Stimulated activated naive CD8-positive, alpha-beta T cell treated with anti-CD3 and anti-CD28 coated beads, Interleukin-15, Interleukin-2, amounts not matched to agents 100 ng/mL and 50 ng/mL, for 24 hours (primary cell): Measurements from ENCODE around the gene P2RY2.

Experiments used
- H3K27ac Mint-ChIP-seq: one replicate; pipeline ENCODE4 v1.8.0; 2021; ENCODE audit warnings: mild to moderate bottlenecking, mixed read lengths
- H3K27me3 Mint-ChIP-seq: one replicate; pipeline ENCODE4 v1.8.0; 2021; ENCODE audit warnings: mixed read lengths
- H3K36me3 Mint-ChIP-seq: one replicate; pipeline ENCODE4 v1.8.0; 2021; ENCODE audit warnings: low read depth, mixed read lengths
- H3K4me1 Mint-ChIP-seq: one replicate; pipeline ENCODE4 v1.8.0; 2021; ENCODE audit warnings: low read depth, mixed read lengths
- H3K4me3 Mint-ChIP-seq: one replicate; pipeline ENCODE4 v1.8.0; 2021; ENCODE audit warnings: mild to moderate bottlenecking, mixed read lengths
- H3K9me3 Mint-ChIP-seq: one replicate; pipeline ENCODE4 v1.8.0; 2021; ENCODE audit warnings: mixed read lengths

P2RY2 gene

DNA sequence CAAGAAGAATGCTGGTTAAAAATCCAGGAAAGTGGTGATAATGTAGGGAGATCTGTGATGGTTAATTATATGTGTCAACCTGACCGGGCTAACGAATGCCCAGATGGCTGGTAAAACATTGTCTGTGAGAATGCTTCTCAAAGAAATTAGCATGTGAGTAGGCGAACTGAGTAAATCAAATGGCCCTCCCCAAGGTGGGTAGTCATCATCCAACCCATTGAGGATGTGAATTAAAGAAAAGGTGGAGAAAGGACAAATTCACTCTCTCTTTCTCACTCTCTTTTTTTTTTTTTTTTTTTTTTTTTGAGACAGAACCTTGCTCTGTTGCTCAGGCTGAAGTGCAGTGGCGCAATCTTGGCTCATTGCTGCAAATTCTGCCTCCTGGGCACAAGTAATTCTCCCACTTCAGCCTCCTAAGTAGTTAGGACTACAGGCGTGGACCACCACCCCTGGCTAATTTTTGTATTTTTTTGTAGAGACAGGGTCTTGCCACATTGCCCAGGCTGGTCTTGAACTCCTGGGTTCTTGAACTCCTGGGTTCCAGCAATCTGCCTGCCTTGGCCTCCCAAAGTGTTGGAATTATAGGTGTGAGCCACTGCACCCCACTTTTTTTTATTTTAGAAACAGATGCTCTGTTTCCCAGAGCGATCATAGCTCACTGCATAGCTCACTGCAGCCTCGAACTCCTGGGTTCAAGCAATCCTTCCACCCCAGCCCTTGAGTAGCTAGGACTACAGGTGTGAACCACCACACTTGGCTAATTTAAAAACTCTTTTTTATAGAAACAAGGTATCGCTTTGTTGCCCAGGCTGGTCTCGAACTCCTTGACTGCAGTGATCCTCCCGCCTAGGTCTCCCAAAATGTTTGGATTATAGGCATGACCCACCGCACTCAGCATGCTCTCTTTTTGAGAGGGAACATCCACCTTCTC lies 32.0 kb downstream of the P2RY2 start:
- Mint-ChIP-seq H3K36me3 (no peaks in the 10 kb centered on the region), H3K4me3 (no peak overlapping the region), H3K27me3 (no peaks in the 10 kb centered on the region), H3K9me3 (no peaks in the 10 kb centered on the region), H3K4me1 (peaks cover 7% of the 10 kb centered on the region), H3K27ac (no peak overlapping the region)

DNA sequence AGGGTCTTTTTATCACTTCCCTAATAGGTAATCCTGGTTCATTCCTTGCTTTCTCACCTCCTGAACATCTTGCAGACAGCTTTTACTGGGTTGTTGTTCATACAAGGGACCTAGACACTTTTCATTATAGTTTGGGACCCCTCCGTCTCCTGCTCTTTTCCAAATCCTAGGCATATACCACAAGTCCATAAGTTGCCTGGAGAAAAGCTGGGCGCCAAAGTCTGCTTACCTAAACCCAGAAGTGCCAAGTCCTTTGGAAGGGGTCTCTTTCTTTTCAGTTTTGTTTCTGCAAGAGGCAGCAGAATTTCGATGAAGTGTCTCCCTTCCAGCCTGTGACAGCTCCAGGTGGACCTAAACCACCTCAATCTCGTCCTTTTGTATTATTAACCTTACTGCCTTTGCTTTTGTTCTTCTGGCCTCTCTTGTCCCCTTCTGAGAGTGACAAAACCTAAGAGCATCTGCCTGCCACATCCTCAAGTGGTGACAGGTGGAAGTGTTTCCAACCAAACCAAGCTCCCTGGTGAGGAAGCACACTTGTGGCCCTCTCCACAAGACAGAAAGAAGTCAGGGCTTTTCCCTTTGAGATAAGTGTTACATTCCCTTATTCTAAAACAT lies 34.6 kb downstream of the P2RY2 start:
- Mint-ChIP-seq H3K27me3 (no peaks in the 10 kb centered on the region), H3K9me3 (no peaks in the 10 kb centered on the region), H3K4me3 (no peak overlapping the region), H3K27ac (no peak overlapping the region), H3K4me1 (peaks cover 7% of the 10 kb centered on the region), H3K36me3 (no peaks in the 10 kb centered on the region)

DNA sequence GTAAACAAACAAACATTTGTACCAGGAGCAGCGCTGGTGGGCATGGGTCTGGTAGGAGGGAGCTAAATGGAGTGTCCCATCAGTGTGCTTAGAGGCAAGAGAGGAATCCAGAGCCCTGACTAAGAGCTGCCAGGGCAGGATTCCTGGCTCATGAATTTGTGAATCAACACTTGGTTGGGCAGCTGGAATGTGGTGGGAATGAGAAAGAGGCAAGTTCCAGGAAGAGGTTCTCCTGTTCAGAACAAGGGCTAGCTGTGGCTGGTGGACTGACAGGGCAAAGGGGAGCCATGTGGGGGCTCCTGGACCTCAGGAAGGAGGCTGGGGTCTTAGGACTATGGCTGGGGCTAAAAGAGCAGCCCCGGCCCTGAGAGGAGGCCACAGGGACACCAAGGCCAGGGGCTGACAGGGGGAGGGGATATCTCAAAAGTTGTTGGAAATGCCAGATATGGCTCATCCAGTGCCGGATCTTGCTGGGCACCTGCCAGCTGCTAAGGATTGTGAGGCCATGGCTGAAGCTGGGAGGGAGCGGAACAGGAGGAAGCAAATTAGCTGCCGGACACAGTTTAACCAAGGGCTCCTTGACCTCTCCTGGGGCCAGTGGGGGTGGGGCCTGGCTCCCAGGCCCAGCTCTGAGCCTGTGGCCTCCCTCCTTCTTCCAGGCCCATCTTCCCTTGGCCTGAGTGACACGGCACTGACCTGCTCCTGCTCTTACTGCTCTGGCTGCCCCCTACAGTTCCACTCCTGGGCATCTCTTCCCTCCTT lies 39.4 kb downstream of the P2RY2 start:
- peaks cover 9% of the 10 kb centered on the region for H3K27me3 Mint-ChIP-seq
- H3K27ac Mint-ChIP-seq, result no peak overlapping the region
- no peaks in the 10 kb centered on the region for H3K4me1 Mint-ChIP-seq
- H3K36me3 Mint-ChIP-seq, result no peaks in the 10 kb centered on the region
- no peak overlapping the region for H3K4me3 Mint-ChIP-seq
- H3K9me3 Mint-ChIP-seq, result no peaks in the 10 kb centered on the region

DNA sequence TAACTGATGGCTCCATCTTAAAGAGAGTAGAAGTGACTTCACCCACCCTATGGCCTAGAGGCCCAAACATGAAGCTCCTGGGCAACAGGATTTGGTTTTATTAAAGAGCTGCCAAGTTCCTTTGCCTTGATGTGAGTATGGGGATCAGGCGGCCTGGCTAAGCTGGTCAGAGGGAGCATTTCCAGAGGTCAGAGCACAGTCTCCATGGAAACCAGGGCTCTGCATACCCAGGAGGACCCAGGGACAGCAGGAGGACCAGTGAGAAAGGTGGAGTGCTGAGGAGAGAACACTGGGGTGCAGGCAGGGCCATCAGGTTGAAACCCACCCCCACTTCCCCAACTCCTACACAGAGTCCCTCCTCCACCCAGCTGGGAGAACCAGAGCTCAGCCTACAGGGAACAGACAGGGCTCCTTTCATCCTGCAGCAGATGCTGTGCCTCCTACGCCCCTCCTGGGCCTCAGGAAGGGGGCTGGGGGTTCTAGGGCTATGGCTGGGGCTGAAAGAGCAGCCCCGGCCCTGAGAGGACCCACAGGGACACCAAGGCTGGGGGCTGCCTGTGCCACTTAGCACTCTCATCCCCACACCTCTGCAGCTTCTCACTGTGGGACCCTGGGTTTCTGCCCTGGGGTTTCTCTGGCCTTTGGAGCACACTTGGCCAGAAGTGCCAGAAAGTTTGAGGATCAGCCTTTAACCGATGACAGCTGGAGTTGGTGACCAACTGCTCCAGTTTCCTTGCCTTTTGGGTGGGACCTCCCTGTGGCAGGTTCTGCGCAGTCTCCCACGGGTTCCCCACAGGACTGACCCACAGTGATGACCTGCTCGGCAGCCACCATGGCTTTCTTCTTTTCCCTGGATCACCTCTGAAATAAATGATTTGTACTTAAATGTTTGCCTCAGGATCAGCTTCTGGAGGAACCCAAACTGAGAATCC lies 40.3 kb downstream of the P2RY2 start:
- H3K4me1 Mint-ChIP-seq, result no peaks in the 10 kb centered on the region
- H3K27me3 Mint-ChIP-seq, result peaks cover 16% of the 10 kb centered on the region
- no peaks in the 10 kb centered on the region for H3K9me3 Mint-ChIP-seq
- H3K4me3 Mint-ChIP-seq, result no peak overlapping the region
- H3K27ac Mint-ChIP-seq, result no peak overlapping the region
- H3K36me3 Mint-ChIP-seq, result no peaks in the 10 kb centered on the region

DNA sequence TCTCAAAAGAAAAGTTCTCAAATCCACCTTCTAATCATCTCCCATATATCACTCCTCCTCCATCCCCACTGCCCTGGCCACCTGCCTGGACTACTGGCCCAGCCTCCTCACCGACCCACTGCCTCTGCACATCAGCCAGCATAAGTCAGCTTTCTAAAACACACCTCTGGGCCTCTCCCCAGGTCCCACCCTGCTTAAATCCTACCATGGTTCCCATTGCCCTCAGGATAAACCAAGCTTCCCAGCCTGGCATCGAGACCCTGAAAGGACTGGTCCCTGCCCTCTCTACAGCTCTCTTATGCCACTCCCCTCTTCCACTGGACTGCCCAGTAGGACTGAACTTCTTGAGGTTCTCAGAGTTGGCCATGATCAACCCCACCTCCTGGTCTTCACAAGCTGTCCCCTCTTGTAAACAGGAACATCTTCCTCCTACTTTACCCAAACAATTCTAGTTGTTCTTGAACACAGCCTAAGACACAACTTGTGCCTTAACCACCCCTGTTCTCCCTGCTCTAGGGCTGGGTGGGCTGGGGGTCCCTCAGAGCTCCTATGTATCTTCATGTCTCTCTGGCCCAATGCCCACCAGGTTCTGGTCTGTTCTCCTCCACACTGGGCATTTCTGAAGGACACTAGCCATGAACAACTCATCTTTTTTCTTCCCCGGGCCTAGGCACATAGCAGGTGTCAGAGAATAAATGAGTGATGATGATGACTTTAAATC lies 41.5 kb downstream of the P2RY2 start:
- Mint-ChIP-seq H3K4me1 (no peaks in the 10 kb centered on the region), H3K27ac (no peak overlapping the region)

DNA sequence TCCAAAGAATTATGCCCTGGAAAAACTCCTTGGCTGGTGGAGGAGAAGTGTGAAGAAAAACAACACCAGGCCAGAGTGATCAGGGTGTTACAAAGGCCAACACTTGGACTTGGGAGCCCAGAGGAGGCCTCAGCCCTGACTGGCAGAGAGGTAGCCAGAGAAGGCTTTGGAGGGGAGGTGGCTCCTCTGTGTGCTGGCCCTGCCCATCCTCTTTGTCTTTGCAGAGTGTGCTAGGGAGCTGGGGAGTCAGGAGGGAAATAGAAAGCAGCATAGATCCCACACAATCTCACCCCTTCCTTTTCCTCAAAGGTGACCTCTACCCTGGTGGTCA lies 42.0 kb downstream of the P2RY2 start:
- Mint-ChIP-seq H3K27ac (no peak overlapping the region), H3K36me3 (no peaks in the 10 kb centered on the region), H3K4me3 (no peak overlapping the region), H3K4me1 (no peaks in the 10 kb centered on the region), H3K9me3 (no peaks in the 10 kb centered on the region), H3K27me3 (peaks cover 26% of the 10 kb centered on the region)

More for the DNA sequence above, 41.5 kb downstream of the P2RY2 start:
- H3K4me3 Mint-ChIP-seq, result no peak overlapping the region
- H3K36me3 Mint-ChIP-seq, result no peaks in the 10 kb centered on the region
- H3K27me3 Mint-ChIP-seq, result peaks cover 20% of the 10 kb centered on the region
- no peaks in the 10 kb centered on the region for H3K9me3 Mint-ChIP-seq

DNA sequence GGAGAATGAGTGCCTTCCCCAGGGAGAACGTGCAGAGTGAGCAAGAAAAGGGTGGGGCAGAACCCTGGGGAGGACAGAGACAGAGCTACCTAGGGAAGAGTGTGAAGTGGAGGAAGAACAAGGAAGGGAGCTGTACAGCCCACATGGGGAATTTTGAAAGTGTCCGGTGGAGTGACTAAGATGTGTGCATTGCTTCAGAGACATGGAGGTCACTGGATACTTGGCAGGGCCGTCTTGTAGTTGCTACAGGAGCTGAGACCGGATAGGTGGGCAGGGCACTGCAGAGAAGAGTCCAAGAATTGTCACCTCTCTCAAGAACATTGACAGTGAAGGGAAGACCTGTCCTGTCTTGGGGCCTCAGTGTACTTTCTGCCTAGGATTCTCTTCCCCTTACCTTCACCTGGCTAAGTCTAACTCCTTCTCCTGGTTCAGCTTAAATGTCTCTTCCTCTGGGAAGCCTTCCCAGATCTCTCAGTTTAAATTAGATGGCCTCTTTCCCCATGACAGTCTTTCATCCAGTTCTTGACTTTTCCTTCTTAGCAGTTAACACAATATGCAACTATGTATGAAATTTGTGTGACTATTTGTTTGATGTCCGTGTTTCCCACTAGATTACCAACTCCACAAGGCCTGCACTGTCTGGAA lies 44.9 kb downstream of the P2RY2 start:
- H3K4me1 Mint-ChIP-seq, result no peaks in the 10 kb centered on the region
- peaks cover 41% of the 10 kb centered on the region for H3K27me3 Mint-ChIP-seq

DNA sequence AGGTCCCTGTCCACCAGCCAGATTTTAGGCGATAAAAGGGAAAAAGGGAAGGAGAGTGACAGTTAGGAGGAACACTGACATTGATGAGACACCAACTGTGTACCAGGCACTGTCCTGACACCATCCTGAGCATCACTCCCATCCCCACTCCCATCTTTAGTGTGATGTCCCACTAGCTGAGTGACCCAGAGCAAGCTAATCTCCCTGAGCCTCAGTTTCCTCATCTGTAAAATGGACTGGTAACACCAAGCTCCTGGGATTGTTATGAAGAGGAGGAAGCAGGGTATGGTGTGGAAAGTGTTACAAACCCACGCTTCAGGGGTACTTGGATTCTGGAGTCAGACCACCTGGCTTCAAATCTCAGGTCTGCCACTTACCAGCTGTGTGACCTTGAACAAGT lies 45.6 kb downstream of the P2RY2 start:
- H3K36me3 Mint-ChIP-seq, result no peaks in the 10 kb centered on the region
- no peak overlapping the region for H3K4me3 Mint-ChIP-seq
- H3K4me1 Mint-ChIP-seq, result no peaks in the 10 kb centered on the region
- H3K9me3 Mint-ChIP-seq, result no peaks in the 10 kb centered on the region
- H3K27ac Mint-ChIP-seq, result no peak overlapping the region
- H3K27me3 Mint-ChIP-seq, result peaks cover 41% of the 10 kb centered on the region

More for the DNA sequence above, 44.9 kb downstream of the P2RY2 start:
- H3K36me3 Mint-ChIP-seq, result no peaks in the 10 kb centered on the region
- H3K27ac Mint-ChIP-seq, result no peak overlapping the region
- H3K4me3 Mint-ChIP-seq, result no peak overlapping the region
- no peaks in the 10 kb centered on the region for H3K9me3 Mint-ChIP-seq

DNA sequence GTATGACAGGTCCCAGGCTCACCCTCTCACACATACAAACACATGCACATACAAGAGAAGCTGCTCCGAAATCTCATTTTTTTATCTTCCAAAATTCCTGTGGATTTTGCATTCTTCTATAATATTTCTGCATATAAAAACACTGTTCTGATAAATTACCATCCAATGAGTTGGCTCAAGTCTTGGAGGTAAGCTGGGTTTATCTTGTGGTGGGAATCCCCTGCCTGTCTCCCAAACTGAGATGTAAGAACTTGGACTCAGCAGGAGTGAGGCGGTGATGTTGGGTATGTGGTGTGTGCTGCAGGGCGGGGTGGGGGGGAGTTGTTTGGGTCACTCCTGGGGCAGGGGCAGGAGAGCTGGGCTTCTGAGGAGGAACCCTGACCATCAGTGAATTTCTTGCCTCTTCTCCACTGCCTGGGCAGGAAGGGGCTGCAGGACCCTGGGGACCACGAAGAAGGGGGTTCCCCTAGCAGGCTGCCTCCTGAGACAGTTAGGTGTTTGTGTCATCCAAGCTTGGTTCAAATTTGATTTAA lies 47.3 kb downstream of the P2RY2 start:
- peaks cover 37% of the 10 kb centered on the region for H3K27me3 Mint-ChIP-seq
- no peaks in the 10 kb centered on the region for H3K9me3 Mint-ChIP-seq
- H3K4me3 Mint-ChIP-seq, result no peak overlapping the region
- no peak overlapping the region for H3K27ac Mint-ChIP-seq
- H3K4me1 Mint-ChIP-seq, result no peaks in the 10 kb centered on the region
- H3K36me3 Mint-ChIP-seq, result no peaks in the 10 kb centered on the region

DNA sequence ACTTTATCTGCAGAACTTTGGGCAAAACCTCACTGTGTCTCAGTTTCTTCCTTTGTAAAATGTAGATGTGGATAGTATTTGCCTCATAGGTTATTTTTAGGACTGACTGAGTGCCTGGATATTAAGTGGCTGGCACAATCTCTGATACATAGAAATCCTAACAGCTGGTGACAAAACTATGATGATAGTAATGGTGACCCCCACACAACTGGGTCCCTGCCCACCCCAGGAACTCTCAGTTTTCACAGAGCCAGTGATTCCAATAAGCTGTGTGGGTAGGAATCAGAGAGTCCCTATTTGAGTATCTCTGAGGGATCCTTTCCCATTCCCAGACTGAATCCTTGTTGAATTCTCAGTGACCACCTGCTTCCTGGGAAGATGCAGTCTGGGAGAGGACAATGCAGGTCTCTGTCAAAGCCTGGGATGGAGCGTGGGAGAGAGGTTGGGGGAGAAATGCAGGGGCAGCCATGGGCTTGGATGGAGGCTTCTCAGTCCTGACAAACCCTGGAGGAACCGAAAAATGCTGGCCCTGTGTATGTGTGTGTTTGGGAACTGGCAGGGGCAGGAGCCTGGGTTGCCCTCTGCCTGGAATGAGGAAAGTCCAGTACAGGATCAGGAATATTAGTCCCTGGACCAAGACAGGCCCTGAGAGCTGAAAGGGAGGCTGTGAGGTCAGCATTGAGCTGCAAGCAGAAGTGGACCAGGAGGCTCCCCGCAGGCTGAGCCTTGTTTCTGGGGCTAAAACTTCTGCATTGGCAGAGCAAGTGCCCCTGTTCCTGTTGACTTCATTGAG lies 48.0 kb downstream of the P2RY2 start:
- Mint-ChIP-seq H3K27ac (no peak overlapping the region), H3K4me1 (no peaks in the 10 kb centered on the region), H3K4me3 (no peak overlapping the region), H3K27me3 (peaks cover 37% of the 10 kb centered on the region), H3K9me3 (no peaks in the 10 kb centered on the region), H3K36me3 (no peaks in the 10 kb centered on the region)

DNA sequence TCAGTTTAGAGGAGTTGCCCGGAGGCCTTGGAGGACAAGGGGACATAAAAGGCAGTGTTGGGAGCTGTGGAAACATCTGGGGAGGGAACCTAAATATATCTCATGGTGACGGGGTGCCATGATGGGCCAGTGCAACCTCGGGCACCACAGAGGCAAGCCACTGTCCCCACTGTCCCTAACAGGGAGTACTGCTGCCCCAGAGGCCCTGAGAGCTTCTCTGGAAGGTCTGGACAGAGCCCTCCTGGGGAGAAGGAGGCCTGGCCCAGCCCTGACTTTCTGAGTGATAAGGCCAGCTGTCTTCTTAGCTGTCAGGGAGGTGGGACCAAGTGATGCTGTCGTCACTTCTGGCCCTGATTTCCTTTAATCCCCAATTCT lies 48.6 kb downstream of the P2RY2 start:
- peaks cover 37% of the 10 kb centered on the region for H3K27me3 Mint-ChIP-seq
- no peak overlapping the region for H3K4me3 Mint-ChIP-seq
- no peaks in the 10 kb centered on the region for H3K9me3 Mint-ChIP-seq
- no peaks in the 10 kb centered on the region for H3K4me1 Mint-ChIP-seq
- no peak overlapping the region for H3K27ac Mint-ChIP-seq
- H3K36me3 Mint-ChIP-seq, result no peaks in the 10 kb centered on the region

DNA sequence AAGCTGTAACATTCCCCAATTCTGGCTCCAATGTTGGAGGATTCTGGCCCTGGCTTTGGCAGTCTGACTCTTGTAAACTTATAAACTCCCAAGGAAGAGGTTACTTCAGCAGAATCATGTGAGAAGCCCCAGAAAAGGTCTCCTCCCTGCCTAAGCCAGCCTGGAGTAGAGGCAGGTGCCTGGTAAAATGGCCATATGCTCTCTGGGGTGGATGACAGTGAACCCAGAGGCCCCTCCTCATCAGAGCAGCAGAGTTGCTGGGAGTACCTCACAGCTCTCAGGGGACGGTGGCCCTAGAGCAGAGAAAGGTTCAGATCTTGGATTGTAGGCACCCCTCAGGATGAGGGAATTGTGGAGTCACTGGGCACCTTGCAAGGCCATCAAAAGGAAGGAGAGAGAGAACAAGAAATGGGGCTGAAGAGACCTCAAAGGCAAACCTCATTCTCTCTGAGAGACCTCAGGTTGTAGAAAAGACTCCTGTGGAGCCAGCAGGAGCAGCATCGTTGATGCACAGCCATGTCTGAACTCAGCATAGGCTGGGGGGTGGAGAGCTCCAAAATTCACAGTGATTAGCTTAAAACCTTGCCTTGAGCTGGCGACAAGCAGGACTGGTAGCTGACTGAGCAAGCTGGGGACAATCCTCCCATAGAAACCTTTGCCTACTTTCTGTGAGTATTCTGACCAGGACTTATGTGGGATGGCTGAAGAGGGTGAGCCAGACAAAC lies 49.2 kb downstream of the P2RY2 start:
- Mint-ChIP-seq H3K27me3 (peaks cover 34% of the 10 kb centered on the region), H3K9me3 (no peaks in the 10 kb centered on the region), H3K36me3 (no peaks in the 10 kb centered on the region), H3K4me1 (no peaks in the 10 kb centered on the region), H3K4me3 (no peak overlapping the region), H3K27ac (no peak overlapping the region)
